A549 (cell line): Measurements from ENCODE around the gene SCAANT1. TPM values are rescaled to one million over a fixed set of nuclear protein-coding genes. Genes with fewer than 3 reads are reported as not detected.

Experiments
- ATAC-seq, 2 experiments: fragments of 200-7000 bp in 1 of 2; fragments of >200 bp in 1 of 2; cut with Nextera tagmentation in 1 of 2; cut with Tn5 transposase in 1 of 2; 3 replicates each; pipeline versions ENCODE4 v1.8.0 to v1.9.1; 2018 to 2020; ENCODE audit warnings: mild to moderate bottlenecking in 1 of 2, moderate library complexity in 1 of 2
- CTCF ChIA-PET: fragments of 300-600 bp; sonication (Branson Sonifier 250); formaldehyde crosslinking; extraction: SDS; loops from one replicate; lab custom pipeline; 2021; ENCODE audit warnings: antibody characterized with exemption, inconsistent platforms; lab: Yijun Ruan, JAX
- POLR2A ChIA-PET: fragments of 350-600 bp; formaldehyde crosslinking; extraction: SDS; loops from one replicate; lab custom pipeline; 2021; ENCODE audit warnings: antibody characterized with exemption, inconsistent platforms; lab: Yijun Ruan, JAX
- DNase-seq, 2 experiments: peaks; one replicate each; pipeline versions ENCODE4 v3.0.0 to v3.0.0-alpha.2; 2011 to 2016; ENCODE audit warnings: low read depth in 1 of 2, low spot score in 1 of 2
- FAIRE-seq: peaks from 2 replicates; lab custom pipeline; 2011; peaks lifted over from hg19 to GRCh38; lab: Jason Lieb, UNC
- H3K27ac ChIP-seq, 2 experiments: fragments of >200 bp; sonication (Bioruptor Twin); formaldehyde crosslinking; 3 replicates each; pipeline ENCODE4 v1.5.1; 2016 to 2017
- H3K4me1 ChIP-seq: fragments of >200 bp; sonication (Bioruptor Twin); formaldehyde crosslinking; 3 replicates; pipeline ENCODE4 v1.6.1; 2016
- H3K4me2 ChIP-seq: fragments of >200 bp; sonication (Bioruptor Twin); formaldehyde crosslinking; 3 replicates; pipeline ENCODE4 v1.6.1; 2016
- H3K4me3 ChIP-seq: fragments of >200 bp; sonication (Bioruptor Twin); formaldehyde crosslinking; 3 replicates; pipeline ENCODE4 v1.5.1; 2016
- H3K9me3 ChIP-seq: fragments of >200 bp; sonication (Bioruptor Twin); formaldehyde crosslinking; 3 replicates; pipeline ENCODE4 v1.6.1; 2016
- BCL3 ChIP-seq: fragments of >200 bp; sonication (Bioruptor Twin); formaldehyde crosslinking; IDR thresholded peaks from 3 replicates; pipeline ENCODE4 v1.6.1; 2016
- CBX2 ChIP-seq: fragments of 200-600 bp; sonication (generic); IDR thresholded peaks from 2 replicates; pipeline ENCODE4 v1.6.1; 2016; ENCODE audit warnings: low read depth, mild to moderate bottlenecking, borderline replicate concordance
- CEBPB ChIP-seq, 2 experiments: fragments of >200 bp in 1 of 2; sonication (Bioruptor Twin) in 1 of 2; formaldehyde crosslinking in 1 of 2; IDR thresholded peaks; 2 replicates each; pipeline ENCODE4 v1.6.1; 2012 to 2016
- CHD2 ChIP-seq: fragments of 150-350 bp; IDR thresholded peaks from 2 replicates; pipeline ENCODE4 v1.6.1; 2014; ENCODE audit warnings: low read length; ENCODE audit not compliant: partially characterized antibody
- CHD4 ChIP-seq: fragments of 200-600 bp; sonication (generic); IDR thresholded peaks from 2 replicates; pipeline ENCODE4 v1.6.1; 2016; ENCODE audit warnings: antibody characterized with exemption, mild to moderate bottlenecking, borderline replicate concordance
- EHF ChIP-seq: fragments of 250-450 bp; sonication (Bioruptor Pico); IDR thresholded peaks from 2 replicates; pipeline ENCODE4 v1.5.0; 2020; ENCODE audit warnings: mild to moderate bottlenecking
- ELK1 ChIP-seq: fragments of 150-350 bp; IDR thresholded peaks from 2 replicates; pipeline ENCODE4 v1.6.1; 2014; ENCODE audit warnings: low read depth, mild to moderate bottlenecking, low read length
- EP300 ChIP-seq, 2 experiments: fragments of >200 bp; sonication (Bioruptor Twin); formaldehyde crosslinking; IDR thresholded peaks; 2 replicates in 1 of 2; 3 replicates in 1 of 2; pipeline ENCODE4 v1.6.1; 2016 to 2017
- ESRRA ChIP-seq: fragments of 150-350 bp; IDR thresholded peaks from 2 replicates; pipeline ENCODE4 v1.6.1; 2014; ENCODE audit warnings: mild to moderate bottlenecking, low read length, borderline replicate concordance
- FOSL2 ChIP-seq, 2 experiments: fragments of 450-650 bp in 1 of 2; fragments of >200 bp in 1 of 2; sonication (Bioruptor Twin) in 1 of 2; formaldehyde crosslinking; IDR thresholded peaks; 2 replicates each; pipeline versions ENCODE4 v1.5.0 to v1.6.1; 2016 to 2020; ENCODE audit warnings: mild to moderate bottlenecking in 1 of 2, moderate library complexity in 1 of 2
- FOXS1 ChIP-seq: fragments of 250-450 bp; sonication (Bioruptor Pico); IDR thresholded peaks from 2 replicates; pipeline ENCODE4 v1.5.0; 2020; ENCODE audit warnings: mild to moderate bottlenecking, moderate library complexity
- HOXB13 ChIP-seq: fragments of 250-450 bp; sonication (Bioruptor Pico); IDR thresholded peaks from 2 replicates; pipeline ENCODE4 v1.5.0; 2020; ENCODE audit warnings: low read depth, mild to moderate bottlenecking, moderate library complexity
- KDM5A ChIP-seq: fragments of 200-600 bp; sonication (generic); IDR thresholded peaks from 2 replicates; pipeline ENCODE4 v1.6.1; 2016; ENCODE audit warnings: antibody characterized with exemption, mild to moderate bottlenecking
- MAX ChIP-seq: IDR thresholded peaks from 2 replicates; pipeline ENCODE4 v1.6.1; 2012
- MYC ChIP-seq: IDR thresholded peaks from 2 replicates; pipeline ENCODE4 v1.6.1; 2012; ENCODE audit warnings: mild to moderate bottlenecking, inconsistent platforms, low read length, improper control_type of control experiment, borderline replicate concordance
- NPAS2 ChIP-seq: fragments of 250-450 bp; sonication (Bioruptor Pico); IDR thresholded peaks from 2 replicates; pipeline ENCODE4 v1.8.0; 2022; ENCODE audit warnings: mild to moderate bottlenecking, moderate library complexity, borderline replicate concordance
- NR3C1 ChIP-seq: fragments of >200 bp; sonication (Bioruptor Twin); formaldehyde crosslinking; IDR thresholded peaks from 3 replicates; pipeline ENCODE4 v1.6.1; 2017
- PHF8 ChIP-seq: fragments of 200-600 bp; sonication (generic); IDR thresholded peaks from 2 replicates; pipeline ENCODE4 v1.6.1; 2016; ENCODE audit warnings: low read depth, mild to moderate bottlenecking, antibody characterized with exemption, moderate library complexity, borderline replicate concordance
- POLR2A ChIP-seq: IDR thresholded peaks from 2 replicates; pipeline ENCODE4 v1.6.1; 2012; ENCODE audit warnings: mild to moderate bottlenecking, low read length
- WGBS: methylation state at CpG from one replicate; pipeline ENCODE4 v1.1.6; 2017; ENCODE audit errors: missing lambda C conversion rate; 5-methylcytosine and 5-hydroxymethylcytosine counted together
- polyA plus RNA-seq, 4 experiments: library from polyadenylated mRNA; depleted of rRNA in 3 of 4; stranded (reverse); fragments of >200 nt; fragmentation: RNase III in 1 of 4; extraction: RNeasy Plus Mini Kit Qiagen cat#74134 plus additional on column Dnase treatment in 1 of 4; gene quantifications; 2 replicates in 3 of 4; 3 replicates in 1 of 4; pipeline ENCODE4 v1.2.3, GENCODE V29; 2011 to 2017
- TF ChIP-seq, protein P1 (sequence below): fragments of 250-450 bp; sonication (Bioruptor Pico); IDR thresholded peaks from 2 replicates; pipeline ENCODE4 v1.5.0; 2020; ENCODE audit warnings: low read depth, mild to moderate bottlenecking, moderate library complexity
- TF ChIP-seq, protein P2 (sequence below): fragments of >200 bp; sonication (Bioruptor Twin); formaldehyde crosslinking; IDR thresholded peaks from 3 replicates; pipeline ENCODE4 v1.5.1; 2016

The SCAANT1 gene
- polyA plus RNA-seq, 2 of the 4 experiments (the other 2 are of a cell fraction) = not detected

GRCh38 chr3:63877737-63878393, 34.3 kb downstream of the SCAANT1 start:
- Histone ChIP-seq H3K4me3 (no peak overlapping the region), H3K4me2 (no peak overlapping the region), H3K9me3 (no peaks in the 10 kb centered on the region), H3K27ac (no peak overlapping the region), H3K4me1 (no peaks in the 10 kb centered on the region)
- ATAC-seq = no peak
- TF ChIP-seq CHD4 (no peak), CBX2 (no peak), CEBPB (IDR thresholded peaks at IDR 0.05) (no peak), EHF (CRISPR knock-in tag) (no peak), ESRRA (no peak), BCL3 (no peak)
- POLR2A ChIA-PET = no interaction called here
- CTCF ChIA-PET = interaction anchor here (0.9 to 1.6 kb wide), 3 partner anchors 12 to 115 kb away, joined by 3 to 5 read pairs (median 4); partner anchors contain the start of gene SCAANT1
- DNase-seq = no peak
- no peak for FAIRE-seq
- 95% methylated on average over 3 of the region's 3 CpGs for WGBS

DNA sequence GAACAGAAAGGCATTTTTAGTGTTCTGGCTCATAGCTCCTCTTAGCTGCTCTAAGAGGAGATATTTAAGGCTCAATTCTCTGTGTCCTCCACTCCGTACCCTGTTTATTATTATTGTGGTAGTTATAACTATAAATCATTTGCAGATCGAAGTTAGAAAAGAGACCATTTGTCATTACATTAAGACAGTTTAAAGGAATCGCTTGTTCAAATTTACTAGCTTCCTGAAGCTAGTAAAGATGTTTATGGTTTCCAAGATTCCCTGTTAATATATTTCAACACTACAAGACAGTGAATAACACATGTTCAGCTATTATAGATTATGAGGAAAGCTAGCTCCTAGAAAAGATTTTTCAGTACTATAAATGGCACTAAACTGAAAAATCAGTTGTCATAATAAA, 35.9 kb downstream of the SCAANT1 start:
- ATAC-seq (no peak), DNase-seq (no peak), FAIRE-seq (no peak)
- TF ChIP-seq MYC = no peak
- TF ChIP-seq BCL3 = no peak
- no peak for TF ChIP-seq NPAS2 (CRISPR knock-in tag)
- TF ChIP-seq EP300 (IDR thresholded peaks at IDR 0.05) = no peak
- TF ChIP-seq CHD2 = no peak
- no peak for TF ChIP-seq HOXB13
- TF ChIP-seq MAX = no peak
- POLR2A ChIA-PET = no interaction called here
- Histone ChIP-seq H3K4me2 (no peak overlapping the region), H3K27ac (no peak overlapping the region), H3K4me1 (no peaks in the 10 kb centered on the region), H3K4me3 (no peak overlapping the region), H3K9me3 (no peaks in the 10 kb centered on the region)
- CTCF ChIA-PET = interaction anchor here (0.9 kb wide), 1 partner anchor 18 kb away, joined by 3 read pairs; no protein-coding TSS in a partner anchor
- WGBS = 87% methylated on average over 3 of the region's 3 CpGs

- H3K9me3 ChIP-seq = no peaks in the 10 kb centered on the region
- ATAC-seq (no peak), DNase-seq (no peak), FAIRE-seq (no peak)
- 79% methylated on average over 2 of the region's 2 CpGs for WGBS
- TF ChIP-seq, protein P1, sequence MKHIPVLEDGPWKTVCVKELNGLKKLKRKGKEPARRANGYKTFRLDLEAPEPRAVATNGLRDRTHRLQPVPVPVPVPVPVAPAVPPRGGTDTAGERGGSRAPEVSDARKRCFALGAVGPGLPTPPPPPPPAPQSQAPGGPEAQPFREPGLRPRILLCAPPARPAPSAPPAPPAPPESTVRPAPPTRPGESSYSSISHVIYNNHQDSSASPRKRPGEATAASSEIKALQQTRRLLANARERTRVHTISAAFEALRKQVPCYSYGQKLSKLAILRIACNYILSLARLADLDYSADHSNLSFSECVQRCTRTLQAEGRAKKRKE (CRISPR knock-in tag) = no peak
- TF ChIP-seq NR3C1 = no peak
- no peak for TF ChIP-seq ELK1
- TF ChIP-seq, protein P2, sequence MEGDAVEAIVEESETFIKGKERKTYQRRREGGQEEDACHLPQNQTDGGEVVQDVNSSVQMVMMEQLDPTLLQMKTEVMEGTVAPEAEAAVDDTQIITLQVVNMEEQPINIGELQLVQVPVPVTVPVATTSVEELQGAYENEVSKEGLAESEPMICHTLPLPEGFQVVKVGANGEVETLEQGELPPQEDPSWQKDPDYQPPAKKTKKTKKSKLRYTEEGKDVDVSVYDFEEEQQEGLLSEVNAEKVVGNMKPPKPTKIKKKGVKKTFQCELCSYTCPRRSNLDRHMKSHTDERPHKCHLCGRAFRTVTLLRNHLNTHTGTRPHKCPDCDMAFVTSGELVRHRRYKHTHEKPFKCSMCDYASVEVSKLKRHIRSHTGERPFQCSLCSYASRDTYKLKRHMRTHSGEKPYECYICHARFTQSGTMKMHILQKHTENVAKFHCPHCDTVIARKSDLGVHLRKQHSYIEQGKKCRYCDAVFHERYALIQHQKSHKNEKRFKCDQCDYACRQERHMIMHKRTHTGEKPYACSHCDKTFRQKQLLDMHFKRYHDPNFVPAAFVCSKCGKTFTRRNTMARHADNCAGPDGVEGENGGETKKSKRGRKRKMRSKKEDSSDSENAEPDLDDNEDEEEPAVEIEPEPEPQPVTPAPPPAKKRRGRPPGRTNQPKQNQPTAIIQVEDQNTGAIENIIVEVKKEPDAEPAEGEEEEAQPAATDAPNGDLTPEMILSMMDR = no peak
- TF ChIP-seq ESRRA = no peak
- TF ChIP-seq FOXS1 (CRISPR knock-in tag) = no peak
- TF ChIP-seq HOXB13 = no peak
- no peak for TF ChIP-seq FOSL2 (IDR thresholded peaks at IDR 0.05)
- TF ChIP-seq FOSL2 (CRISPR knock-in tag; IDR thresholded peaks at IDR 0.05) = no peak
- TF ChIP-seq POLR2A = no peak
- no peak for TF ChIP-seq PHF8
- no peak for TF ChIP-seq KDM5A
- no peak overlapping the region for H3K27ac ChIP-seq
- ChIA-PET CTCF (no interaction called here), POLR2A (no interaction called here)
- no peak overlapping the region for H3K4me3 ChIP-seq
- H3K4me2 ChIP-seq = no peak overlapping the region
- H3K4me1 ChIP-seq = no peaks in the 10 kb centered on the region
These were observed 36.7 kb downstream of the SCAANT1 start for GRCh38 chr3:63875510-63875909.
